ENCODE measurements around the gene FYCO1.
A peak's percentile ranks its signal among the peaks of the same experiment; 100 is the strongest.

The FYCO1 gene

DNA sequence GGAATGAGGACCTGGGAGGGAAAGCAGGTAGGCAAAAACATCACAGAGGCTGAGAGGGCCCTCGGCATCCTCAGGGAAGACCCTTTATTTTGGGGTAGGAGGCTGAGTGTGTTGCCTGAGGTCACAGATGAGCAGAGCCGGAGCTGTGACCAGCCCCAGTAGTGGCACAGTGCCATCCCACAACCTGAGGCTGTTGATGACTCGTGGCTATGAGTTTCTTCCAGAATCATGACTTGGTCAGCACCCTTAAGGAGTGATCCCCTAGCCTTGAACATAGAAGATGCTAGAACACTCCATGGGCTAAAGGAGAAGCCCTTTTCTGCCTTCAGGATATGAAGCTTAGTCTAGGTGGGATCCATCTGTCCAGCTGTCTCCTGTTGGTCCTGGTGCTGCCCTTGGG, 71.9 kb downstream of the FYCO1 start:
- Mint-ChIP-seq H3K4me1 (peaks cover under 1 to 2% of the 10 kb centered on the region in 2 donors), H3K27ac (no peak overlapping the region), H3K9me3 (no peaks in the 10 kb centered on the region), H3K4me3 (no peak overlapping the region), H3K36me3 (peaks cover 40 to 61% of the 10 kb centered on the region in 2 donors), H3K27me3 (no peaks in the 10 kb centered on the region)
- ATAC-seq (replicated peaks) (no peak), DNase-seq (no peak)

DNA sequence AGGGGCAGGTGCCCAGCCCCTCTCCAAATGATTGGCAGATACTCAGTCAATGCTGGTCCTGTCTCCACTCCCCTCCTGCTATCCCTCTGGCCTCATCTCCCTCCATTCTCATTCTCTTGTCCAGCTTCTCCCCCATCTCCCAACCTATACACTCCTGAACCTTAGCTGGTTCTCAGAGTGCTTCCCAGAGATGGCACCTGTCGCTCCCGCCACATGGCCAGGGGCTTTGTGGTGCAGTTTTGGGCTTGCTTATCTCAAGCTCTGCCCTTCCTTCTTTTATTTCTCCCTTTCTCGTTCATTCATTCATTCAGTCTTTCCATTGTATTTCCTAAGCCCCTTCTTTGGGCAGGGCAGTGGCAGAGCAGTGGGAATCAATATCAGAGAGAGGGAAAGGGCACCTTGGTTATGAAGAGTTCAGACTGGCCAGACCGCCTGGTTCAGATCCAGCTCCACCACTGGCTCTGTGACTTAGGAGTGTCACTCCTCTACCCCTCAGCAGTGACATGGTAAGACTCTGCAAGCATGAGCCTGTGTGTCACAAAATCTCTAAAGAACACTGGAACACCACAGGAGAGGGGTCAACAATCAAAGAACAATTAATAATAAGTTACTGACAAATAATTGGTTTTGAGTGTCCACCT, 72.6 kb downstream of the FYCO1 start:
- no peak for ATAC-seq (replicated peaks)
- Mint-ChIP-seq H3K4me3 (no peak overlapping the region), H3K9me3 (no peaks in the 10 kb centered on the region), H3K36me3 (peaks cover 40 to 60% of the 10 kb centered on the region in 2 donors), H3K27me3 (no peaks in the 10 kb centered on the region), H3K4me1 (peaks cover 2 to 5% of the 10 kb centered on the region in 2 donors), H3K27ac (peak overlapping the region; percentile 70)
- DNase-seq, result no peak

GRCh38 chr3:45922039-45922326, 73.6 kb downstream of the FYCO1 start:
- Mint-ChIP-seq H3K4me1 (peaks cover 2 to 5% of the 10 kb centered on the region in 2 donors), H3K9me3 (no peaks in the 10 kb centered on the region), H3K27me3 (no peaks in the 10 kb centered on the region), H3K27ac (no peak overlapping the region), H3K4me3 (no peak overlapping the region), H3K36me3 (peaks cover 44 to 62% of the 10 kb centered on the region in 2 donors)
- ATAC-seq (replicated peaks) (no peak), DNase-seq (no peak)

DNA sequence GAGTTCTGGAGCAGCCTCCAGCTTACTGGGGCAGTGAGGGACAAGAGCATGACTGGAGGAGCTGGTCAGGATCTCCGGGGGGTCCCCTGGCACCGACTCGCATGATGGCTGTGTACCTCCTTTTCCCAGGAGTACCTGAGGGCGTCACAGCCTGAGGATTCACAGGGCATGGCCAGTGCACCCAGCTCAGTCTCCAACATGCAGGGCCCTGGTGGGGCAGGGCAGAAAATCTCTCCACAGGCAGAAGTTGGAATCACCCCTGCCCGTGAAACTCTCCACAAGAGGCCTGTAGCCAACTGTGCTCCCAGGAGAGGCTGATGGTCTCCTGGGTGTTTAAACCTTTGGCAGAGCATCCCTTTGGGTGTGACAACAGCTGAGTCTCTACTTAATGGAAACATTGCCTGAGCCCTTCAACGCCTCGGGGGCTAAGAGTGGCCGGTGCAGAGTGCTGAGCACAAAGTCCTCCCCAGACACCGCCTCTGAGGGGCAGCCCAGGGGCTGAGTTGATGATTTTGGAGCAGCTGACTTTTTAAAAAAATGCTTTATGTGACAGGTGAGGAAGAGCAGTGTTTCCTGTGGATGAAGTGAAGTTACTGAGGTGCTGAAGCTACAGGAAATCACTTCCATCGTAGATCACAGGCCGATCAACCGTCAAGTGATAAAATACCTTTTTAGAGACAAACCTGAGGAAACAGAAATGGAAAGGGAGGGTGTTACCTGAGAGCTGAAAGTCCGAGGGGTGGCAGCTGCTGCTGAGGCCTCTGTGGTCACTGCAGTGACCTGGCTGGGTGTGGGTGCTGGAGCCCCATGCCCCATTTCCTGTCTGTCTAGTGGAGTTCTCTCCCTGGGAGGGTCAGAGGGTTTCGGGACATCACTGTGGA, 74.2 kb downstream of the FYCO1 start:
- no peak for ATAC-seq (replicated peaks)
- Mint-ChIP-seq H3K27ac (no peak overlapping the region), H3K27me3 (no peaks in the 10 kb centered on the region), H3K9me3 (no peaks in the 10 kb centered on the region), H3K4me1 (peaks cover 4 to 6% of the 10 kb centered on the region in 2 donors), H3K36me3 (peaks cover 43 to 61% of the 10 kb centered on the region in 2 donors), H3K4me3 (no peak overlapping the region)
- no peak for DNase-seq

DNA sequence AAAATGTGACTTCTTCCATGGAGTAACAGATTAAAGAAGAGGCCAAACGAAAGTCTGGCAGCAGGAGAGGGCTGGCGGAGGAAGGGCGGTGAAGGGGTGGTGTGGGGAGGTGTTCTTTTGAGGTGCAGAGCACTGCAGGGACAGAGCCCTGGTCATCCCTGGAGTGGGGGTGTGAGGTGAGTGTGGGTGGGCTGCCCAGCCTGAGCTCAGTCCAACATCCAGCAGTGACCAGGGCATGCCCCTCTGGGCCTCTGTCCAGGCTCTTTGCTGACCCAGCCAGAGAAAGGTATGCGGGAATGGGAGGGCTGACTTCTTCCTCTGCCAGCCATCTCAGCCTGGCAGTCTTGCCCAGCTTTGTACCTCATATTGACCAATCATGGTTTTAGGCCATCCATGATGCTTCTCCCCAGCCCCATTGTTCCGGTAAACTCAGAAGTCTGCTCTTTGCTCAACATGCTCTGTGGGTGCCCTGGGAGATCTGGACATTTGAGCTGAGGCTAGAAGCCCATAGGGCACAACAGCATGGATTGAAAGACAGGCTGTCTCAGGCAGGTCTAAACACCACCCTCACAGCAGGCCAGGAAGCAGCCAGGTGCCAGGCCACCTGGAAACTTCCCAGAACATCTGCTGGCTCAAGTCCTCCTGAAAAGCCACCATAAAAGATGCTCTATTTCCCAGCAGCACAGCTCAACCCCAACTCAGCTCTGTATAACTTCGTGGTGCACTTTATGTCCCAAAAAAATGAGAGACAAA, 78.3 kb downstream of the FYCO1 start:
- H3K9me3 Mint-ChIP-seq, result no peaks in the 10 kb centered on the region
- H3K27ac Mint-ChIP-seq, result no peak overlapping the region
- ATAC-seq (replicated peaks), result no peak
- peaks cover 21 to 37% of the 10 kb centered on the region in 2 donors for H3K36me3 Mint-ChIP-seq
- H3K27me3 Mint-ChIP-seq, result no peaks in the 10 kb centered on the region
- no peak overlapping the region for H3K4me3 Mint-ChIP-seq
- DNase-seq, result no peak
- H3K4me1 Mint-ChIP-seq, result peaks cover 19 to 25% of the 10 kb centered on the region in 2 donors

DNA sequence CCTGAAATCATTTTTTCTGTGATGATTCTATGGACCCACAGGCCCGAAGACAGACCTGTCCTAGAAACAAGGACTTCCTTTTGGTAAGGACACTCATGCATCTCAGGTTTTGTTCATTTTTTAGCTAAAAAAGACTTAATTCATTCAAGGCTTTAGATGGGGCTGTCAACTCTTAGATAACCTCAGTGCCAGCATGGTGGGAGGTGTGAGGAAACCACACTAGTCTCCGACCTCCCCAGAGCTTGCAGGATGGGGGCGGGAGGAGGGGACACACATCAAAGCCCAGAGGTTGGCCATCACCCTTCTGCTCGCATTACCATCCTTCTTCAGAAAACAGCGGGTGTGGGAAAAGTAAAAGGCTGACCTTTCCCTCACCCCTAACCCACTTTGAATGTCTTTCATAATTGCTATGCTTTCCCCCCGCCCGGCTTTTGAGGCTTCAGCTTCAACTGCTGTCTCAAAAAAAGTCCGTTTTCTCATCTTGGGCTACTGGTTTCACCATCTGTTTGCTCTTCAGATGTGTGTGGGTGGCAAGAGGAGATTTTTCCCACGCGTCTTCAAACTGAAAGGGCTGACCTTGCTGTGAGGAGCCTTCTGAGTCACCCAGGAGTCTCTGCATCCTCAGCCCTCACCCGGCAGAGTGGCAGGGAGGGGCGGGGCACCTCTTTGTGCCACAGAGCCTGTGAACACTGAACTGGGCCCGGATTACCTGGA, 79.9 kb downstream of the FYCO1 start:
- H3K36me3 Mint-ChIP-seq, result peaks cover 11 to 22% of the 10 kb centered on the region in 2 donors
- H3K9me3 Mint-ChIP-seq, result no peaks in the 10 kb centered on the region
- no peaks in the 10 kb centered on the region for H3K27me3 Mint-ChIP-seq
- ATAC-seq (replicated peaks), result peak; percentile 95
- peak overlapping the region; percentile 57 for H3K27ac Mint-ChIP-seq
- DNase-seq, result peak; percentile 79
- peaks cover 19 to 25% of the 10 kb centered on the region in 2 donors for H3K4me1 Mint-ChIP-seq
- H3K4me3 Mint-ChIP-seq, result peak overlapping the region; percentile 37 to 44

DNA sequence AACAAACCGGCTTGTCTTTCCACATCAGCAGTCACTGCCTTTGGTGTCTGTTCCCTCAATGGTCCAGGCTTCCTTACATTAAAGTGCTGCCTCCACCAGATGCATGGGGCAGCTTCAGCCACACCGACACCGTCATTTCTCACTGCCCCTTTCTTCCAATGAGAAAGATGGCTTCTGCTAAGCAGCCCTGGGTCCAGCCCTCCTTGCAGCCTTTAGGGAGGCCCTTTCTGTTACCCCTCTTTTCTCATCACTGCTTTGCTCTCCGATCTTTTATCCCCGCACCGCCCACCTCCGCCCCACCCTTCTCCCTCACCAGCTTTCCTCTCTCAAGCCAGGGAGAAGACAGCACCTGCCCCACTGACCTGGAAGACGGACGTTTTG, 80.6 kb downstream of the FYCO1 start:
- H3K27ac Mint-ChIP-seq, result no peak overlapping the region
- ATAC-seq (replicated peaks) (no peak), DNase-seq (no peak)
- no peaks in the 10 kb centered on the region for H3K9me3 Mint-ChIP-seq
- H3K36me3 Mint-ChIP-seq, result peaks cover 12 to 20% of the 10 kb centered on the region in 2 donors
- H3K4me3 Mint-ChIP-seq, result no peak overlapping the region
- H3K27me3 Mint-ChIP-seq, result no peaks in the 10 kb centered on the region
- H3K4me1 Mint-ChIP-seq, result peaks cover 23 to 30% of the 10 kb centered on the region in 2 donors

- H3K27me3 Mint-ChIP-seq, result no peaks in the 10 kb centered on the region
- peaks cover 28 to 35% of the 10 kb centered on the region in 2 donors for H3K4me1 Mint-ChIP-seq
- no peak overlapping the region for H3K4me3 Mint-ChIP-seq
- ATAC-seq (replicated peaks), result no peak
- H3K9me3 Mint-ChIP-seq, result no peaks in the 10 kb centered on the region
- peaks cover 15 to 21% of the 10 kb centered on the region in 2 donors for H3K36me3 Mint-ChIP-seq
- H3K27ac Mint-ChIP-seq, result no peak overlapping the region
- no peak for DNase-seq
Observed at GRCh38 chr3:45914362-45915058, 81.1 kb downstream of the FYCO1 start.

GRCh38 chr3:45912435-45912834, 83.2 kb downstream of the FYCO1 start:
- no peaks in the 10 kb centered on the region for H3K9me3 Mint-ChIP-seq
- H3K4me1 Mint-ChIP-seq, result peaks cover 33 to 36% of the 10 kb centered on the region in 2 donors
- no peak overlapping the region for H3K27ac Mint-ChIP-seq
- DNase-seq, result no peak
- H3K27me3 Mint-ChIP-seq, result no peaks in the 10 kb centered on the region
- H3K36me3 Mint-ChIP-seq, result peaks cover 10 to 13% of the 10 kb centered on the region in 2 donors
- ATAC-seq (replicated peaks), result no peak
- H3K4me3 Mint-ChIP-seq, result no peak overlapping the region

GRCh38 chr3:45911511-45912226, 84.0 kb downstream of the FYCO1 start:
- no peak overlapping the region for H3K4me3 Mint-ChIP-seq
- H3K36me3 Mint-ChIP-seq, result peaks cover 9 to 12% of the 10 kb centered on the region in 2 donors
- H3K9me3 Mint-ChIP-seq, result no peaks in the 10 kb centered on the region
- no peaks in the 10 kb centered on the region for H3K27me3 Mint-ChIP-seq
- ATAC-seq (replicated peaks), result no peak
- no peak for DNase-seq
- H3K4me1 Mint-ChIP-seq, result peaks cover 34 to 44% of the 10 kb centered on the region in 2 donors
- no peak overlapping the region for H3K27ac Mint-ChIP-seq

GRCh38 chr3:45910892-45911291, 84.7 kb downstream of the FYCO1 start:
- no peak overlapping the region for H3K4me3 Mint-ChIP-seq
- no peaks in the 10 kb centered on the region for H3K9me3 Mint-ChIP-seq
- peaks cover 33 to 43% of the 10 kb centered on the region in 2 donors for H3K4me1 Mint-ChIP-seq
- no peak for DNase-seq
- H3K36me3 Mint-ChIP-seq, result peaks cover 10 to 12% of the 10 kb centered on the region in 2 donors
- H3K27ac Mint-ChIP-seq, result no peak overlapping the region
- no peak for ATAC-seq (replicated peaks)
- H3K27me3 Mint-ChIP-seq, result no peaks in the 10 kb centered on the region

GRCh38 chr3:45909542-45909941, 86.1 kb downstream of the FYCO1 start:
- Mint-ChIP-seq H3K9me3 (no peaks in the 10 kb centered on the region), H3K27me3 (no peaks in the 10 kb centered on the region), H3K4me3 (peak overlapping the region in 1 of 2 donors; percentile 2), H3K4me1 (peaks cover 28 to 43% of the 10 kb centered on the region in 2 donors), H3K36me3 (peaks cover 10 to 12% of the 10 kb centered on the region in 2 donors), H3K27ac (no peak overlapping the region)
- ATAC-seq (replicated peaks) (peak; percentile 73 to 76), DNase-seq (peak; percentile 52)

DNA sequence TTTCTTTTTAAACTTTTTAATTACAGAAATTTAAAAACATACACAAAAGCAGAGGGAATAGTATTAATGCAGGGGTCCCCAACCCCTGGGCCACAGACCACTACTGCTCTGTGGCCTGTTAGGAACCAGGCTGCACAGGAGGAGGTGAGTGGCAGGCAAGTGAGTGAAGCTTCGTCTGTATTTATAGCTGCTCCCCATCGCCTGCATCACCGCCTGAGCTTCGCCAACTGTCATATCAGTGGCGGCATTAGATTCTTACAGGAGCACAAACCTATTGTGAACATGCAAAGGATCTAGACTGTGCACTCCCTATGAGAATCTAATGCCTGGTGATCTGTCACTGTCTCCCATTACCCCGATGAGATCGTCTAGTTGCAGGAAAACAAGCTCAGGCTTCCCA, 86.9 kb downstream of the FYCO1 start:
- Mint-ChIP-seq H3K27ac (no peak overlapping the region), H3K9me3 (no peaks in the 10 kb centered on the region), H3K36me3 (peaks cover 10 to 12% of the 10 kb centered on the region in 2 donors), H3K4me1 (peaks cover 28 to 45% of the 10 kb centered on the region in 2 donors), H3K27me3 (no peaks in the 10 kb centered on the region), H3K4me3 (no peak overlapping the region)
- ATAC-seq (replicated peaks) (no peak), DNase-seq (no peak)

Measured in stimulated activated naive B cell treated with anti-CD40 and anti-IgM and Interleukin-4, amounts not matched to agents 10 μg/mL and 1 μg/mL and 100 μg/mL, for 72 hours (primary cell).